Mucosa of gallbladder (tissue), 1 donor: ENCODE measurements around the gene CSK. TPM values are rescaled to one million over a fixed set of nuclear protein-coding genes. Genes with fewer than 3 reads are reported as not detected.

Source experiments
- DNase-seq: peaks from one replicate; pipeline ENCODE4 v3.0.0-alpha.2; 2020; ENCODE audit warnings: low spot score
- total RNA-seq: library from RNA; stranded (reverse); gene quantifications from one replicate; pipeline ENCODE4 v1.2.1, GENCODE V29; 2021
- donor health status: DM: no; HTN: no; CAD: no.

Gene CSK
- total RNA-seq, 1 donor from 2014 or later: 74.2 TPM

- peak; percentile 77 for DNase-seq
Measured at GRCh38 chr15:74787251-74788041, 5.6 kb downstream of the CSK start.

- DNase-seq: no peak
Measured at GRCh38 chr15:74788042-74788682, 6.3 kb downstream of the CSK start.

DNA sequence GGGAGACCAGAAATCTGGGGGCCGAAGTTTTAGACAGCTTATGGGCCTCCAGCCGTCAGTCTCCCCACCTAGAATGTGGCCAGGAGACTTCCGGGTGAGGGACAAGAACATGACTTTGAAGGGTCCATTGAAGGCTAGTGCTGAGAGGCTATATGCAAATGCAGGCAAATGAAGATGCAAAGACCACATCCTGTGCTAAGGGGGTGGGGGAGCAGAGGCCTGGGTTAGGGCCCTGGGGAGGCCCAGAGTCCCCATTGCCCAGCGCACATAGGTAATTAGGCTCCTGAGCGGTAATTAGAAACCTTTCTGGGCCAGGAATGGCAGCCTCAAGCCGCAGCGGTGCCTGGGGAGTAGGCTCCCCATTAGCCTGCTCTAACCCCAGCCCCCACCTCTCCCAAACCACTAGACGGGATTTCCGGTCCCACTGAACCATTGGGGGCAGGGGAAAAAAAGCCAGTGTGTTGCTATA, 6.8 kb downstream of the CSK start:
- DNase-seq: no peak

DNA sequence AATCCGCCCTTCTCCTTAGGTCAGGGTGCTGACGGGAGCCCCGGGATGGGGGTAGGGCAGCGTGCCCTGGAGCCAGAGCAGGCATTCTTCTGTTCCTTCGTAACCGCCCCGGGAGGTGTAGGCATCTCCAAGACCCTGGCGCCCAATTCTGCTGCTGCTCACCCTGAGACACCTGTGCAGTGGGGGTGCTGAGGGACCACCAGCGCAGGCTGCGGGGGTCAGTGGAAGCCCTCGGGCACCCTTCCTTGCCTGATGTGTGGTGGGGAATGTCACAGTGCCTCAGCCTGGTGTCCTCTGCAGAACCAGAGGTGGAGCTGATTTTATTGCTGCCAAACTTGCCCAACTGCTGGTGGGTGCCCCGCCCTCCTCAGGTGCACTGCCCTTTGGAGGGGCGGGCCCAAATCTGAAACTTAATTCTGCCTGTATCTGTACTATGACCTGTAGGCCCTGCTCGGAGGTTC, 7.3 kb downstream of the CSK start:
- no peak for DNase-seq

- DNase-seq: no peak
Measured at GRCh38 chr15:74789741-74790079, 7.8 kb downstream of the CSK start.

GRCh38 chr15:74790080-74790916, 8.4 kb downstream of the CSK start:
- DNase-seq: no peak

GRCh38 chr15:74791007-74791406, 9.1 kb downstream of the CSK start:
- no peak for DNase-seq

DNA sequence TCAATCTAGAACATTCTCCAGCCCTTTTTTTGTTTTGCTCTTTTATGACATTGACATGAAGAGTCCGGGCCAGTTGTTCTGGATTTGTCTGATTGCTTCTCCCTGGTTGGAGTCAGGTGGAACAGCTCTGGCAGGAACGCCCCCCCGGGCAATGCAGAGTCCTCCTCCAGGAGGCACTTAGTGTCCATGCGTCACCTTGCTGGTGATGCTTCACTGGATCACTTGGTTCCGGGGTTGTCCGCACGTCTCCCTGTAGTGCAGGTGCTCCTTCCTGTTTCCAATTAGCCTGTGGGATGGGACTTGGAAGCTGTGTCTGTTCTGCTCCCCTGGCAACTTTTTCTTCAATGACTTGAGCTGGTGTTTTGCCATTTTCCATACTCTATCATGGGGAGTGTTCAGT, 9.8 kb downstream of the CSK start:
- DNase-seq: no peak

- DNase-seq: no peak
Measured at GRCh38 chr15:74792227-74793016, 10.5 kb downstream of the CSK start.

DNA sequence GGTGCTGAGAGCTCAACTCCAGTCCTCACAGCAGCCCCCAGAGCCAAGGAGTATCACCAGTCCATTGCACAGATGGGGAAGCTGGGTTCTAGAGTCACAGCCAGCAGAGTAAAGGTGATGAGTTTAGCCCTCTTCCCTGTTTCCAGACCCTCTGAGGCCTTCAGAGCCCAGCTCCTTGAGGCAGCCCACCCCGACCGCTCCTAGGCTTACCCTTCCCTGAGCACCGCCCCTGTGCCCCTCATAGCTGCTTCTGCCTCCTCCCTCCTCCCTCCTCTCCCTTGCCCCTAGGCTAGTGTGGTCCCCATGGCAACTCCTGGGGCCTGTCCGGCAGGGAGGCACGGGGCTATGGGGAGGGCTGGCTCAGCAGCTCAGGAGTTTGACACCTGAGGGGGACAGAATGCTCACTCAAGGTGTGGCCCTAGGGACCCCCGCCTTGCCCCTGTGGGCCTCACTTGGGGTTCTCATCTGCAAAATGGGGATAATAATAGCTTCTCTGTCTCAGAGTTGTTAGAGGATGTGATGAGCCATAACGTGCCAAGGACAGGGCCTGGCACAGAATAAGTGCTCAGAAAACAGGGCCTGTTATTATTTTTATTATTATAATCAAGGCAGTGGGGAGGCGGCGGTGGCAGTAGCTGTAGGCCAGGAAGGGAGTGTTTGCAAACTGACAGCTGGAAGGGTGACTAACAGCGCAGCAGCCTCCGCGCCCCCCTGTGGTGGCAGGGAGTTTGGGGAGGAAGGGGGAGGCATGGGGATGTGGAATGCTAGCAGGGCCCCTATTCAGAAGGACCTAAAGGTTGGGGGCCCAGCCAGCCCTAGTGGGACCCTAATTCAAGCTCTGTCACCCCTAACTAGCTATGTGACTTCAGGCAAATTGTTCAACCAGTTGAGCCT, 11.5 kb downstream of the CSK start:
- DNase-seq: no peak

GRCh38 chr15:74794248-74794969, 12.5 kb downstream of the CSK start:
- no peak for DNase-seq

DNA sequence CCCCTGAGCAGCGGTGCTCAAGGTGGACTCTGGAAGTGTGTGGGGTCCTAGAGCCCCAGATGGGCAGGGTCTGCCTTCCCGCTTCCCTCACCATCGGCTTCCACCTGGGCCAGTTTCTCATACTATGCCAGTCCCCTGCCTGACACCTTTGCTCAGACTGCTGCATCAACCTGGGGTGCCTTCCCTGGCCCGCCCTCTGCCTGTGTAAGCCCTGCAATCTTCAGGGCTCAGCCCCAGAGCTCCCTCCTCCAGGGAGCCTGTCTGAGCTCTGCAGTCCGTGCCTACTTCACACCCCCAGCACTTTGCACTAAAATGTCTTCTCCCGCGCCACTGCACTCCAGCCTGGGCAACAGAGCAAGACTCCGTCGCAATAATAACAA, 13.1 kb downstream of the CSK start:
- DNase-seq: no peak

- DNase-seq: no peak
Measured at GRCh38 chr15:74795966-74796625, 14.2 kb downstream of the CSK start.

DNA sequence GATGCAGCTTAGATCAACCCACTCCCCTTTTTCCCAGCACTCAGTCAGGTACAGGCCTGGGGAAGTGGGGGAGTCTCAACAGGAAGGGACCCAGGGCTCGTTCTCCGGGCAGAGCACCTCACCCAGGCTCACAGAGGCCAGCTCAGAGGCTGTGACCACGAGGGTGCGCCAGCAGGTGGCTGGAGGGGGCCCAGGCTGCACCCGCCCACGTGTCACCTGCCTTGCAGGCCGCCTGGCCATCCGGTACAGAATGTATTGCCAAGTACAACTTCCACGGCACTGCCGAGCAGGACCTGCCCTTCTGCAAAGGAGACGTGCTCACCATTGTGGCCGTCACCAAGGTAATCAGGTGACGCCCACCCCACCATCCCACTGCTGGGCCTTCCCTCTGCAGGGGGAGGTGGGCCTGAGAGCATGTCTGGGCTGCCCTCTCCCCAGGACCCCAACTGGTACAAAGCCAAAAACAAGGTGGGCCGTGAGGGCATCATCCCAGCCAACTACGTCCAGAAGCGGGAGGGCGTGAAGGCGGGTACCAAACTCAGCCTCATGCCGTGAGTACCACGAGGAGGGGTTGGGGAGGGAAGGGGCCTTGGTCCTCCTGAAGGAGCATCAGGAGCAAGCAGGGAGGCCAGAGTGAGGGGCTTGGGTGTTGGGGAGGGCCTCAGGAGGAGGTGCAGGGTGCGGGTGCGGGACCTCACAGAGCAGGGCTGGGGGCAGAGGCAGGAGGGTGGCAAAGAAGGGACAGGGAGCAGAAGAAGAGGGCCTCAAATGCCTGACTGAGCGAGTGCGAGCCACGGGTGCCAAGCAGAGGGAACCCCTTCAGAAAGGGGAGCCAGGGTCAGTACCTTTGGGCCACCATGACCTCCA, 16.7 kb downstream of the CSK start:
- DNase-seq: no peak

GRCh38 chr15:74799255-74799855, 17.5 kb downstream of the CSK start:
- DNase-seq: no peak

GRCh38 chr15:74799856-74800558, 18.1 kb downstream of the CSK start:
- DNase-seq: peak; percentile 75

DNA sequence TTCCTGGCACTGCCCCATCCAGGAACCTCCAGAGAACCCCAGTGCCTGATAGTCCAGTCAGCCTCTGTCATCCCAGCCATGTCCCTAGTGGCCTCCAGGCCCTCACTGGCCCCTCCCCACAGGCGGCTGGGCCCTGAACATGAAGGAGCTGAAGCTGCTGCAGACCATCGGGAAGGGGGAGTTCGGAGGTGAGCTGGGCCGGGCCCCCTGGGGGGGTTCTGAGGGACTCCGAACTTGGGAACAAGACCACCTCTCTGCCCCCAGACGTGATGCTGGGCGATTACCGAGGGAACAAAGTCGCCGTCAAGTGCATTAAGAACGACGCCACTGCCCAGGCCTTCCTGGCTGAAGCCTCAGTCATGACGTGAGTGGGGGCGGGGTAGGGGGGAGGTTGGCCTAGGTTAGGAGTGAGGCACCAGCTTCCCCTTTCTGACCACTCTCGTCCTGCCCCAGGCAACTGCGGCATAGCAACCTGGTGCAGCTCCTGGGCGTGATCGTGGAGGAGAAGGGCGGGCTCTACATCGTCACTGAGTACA, 18.7 kb downstream of the CSK start:
- DNase-seq: no peak
